ENCODE data around the gene EFCAB8.
"Not testable (repeated sequence)": the region's sequence is repeated elsewhere in the genome, so short reads cannot be mapped to it uniquely, and the experiment has no call there.

The EFCAB8 gene

DNA sequence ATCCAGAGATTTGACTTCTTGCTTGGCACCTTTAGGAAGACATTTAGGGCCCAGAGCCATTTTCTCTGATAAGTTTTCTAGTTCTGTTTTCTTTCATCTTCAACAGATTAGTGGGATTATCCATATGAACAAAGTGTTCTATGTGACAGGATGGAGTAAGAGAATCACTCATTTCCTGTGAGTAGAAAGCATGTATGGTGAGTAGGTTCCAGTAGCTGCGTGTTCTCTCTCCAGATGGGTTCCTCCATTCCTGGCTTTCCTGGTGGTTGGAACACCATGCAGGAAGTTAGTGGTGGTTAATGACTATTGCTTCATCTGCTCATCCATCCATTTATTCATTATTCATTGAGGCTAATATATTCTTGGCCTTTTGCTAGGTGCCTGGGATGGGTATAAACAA lies 54.0 kb downstream of the EFCAB8 start:
- DNase-seq = no peak

DNA sequence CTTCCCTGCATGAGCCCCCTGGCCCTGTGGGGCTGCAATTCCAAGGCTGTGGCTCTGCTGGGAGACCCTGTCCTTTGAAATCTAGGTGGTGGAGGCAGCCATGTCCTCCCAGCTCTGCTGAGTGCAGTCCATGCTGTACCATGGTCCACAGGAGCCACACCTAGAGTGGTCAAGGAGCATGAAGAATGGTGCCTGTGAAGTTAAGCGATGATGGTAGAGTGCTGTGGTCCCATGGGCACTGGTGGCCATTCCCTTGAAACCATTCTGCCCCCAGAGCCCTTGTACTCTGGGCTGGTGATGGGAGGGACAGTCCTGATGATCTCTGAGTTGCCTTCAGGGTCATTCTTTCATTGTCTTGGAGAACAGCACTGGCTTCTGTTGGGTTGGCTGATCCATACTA lies 55.3 kb downstream of the EFCAB8 start:
- no peak for DNase-seq

DNA sequence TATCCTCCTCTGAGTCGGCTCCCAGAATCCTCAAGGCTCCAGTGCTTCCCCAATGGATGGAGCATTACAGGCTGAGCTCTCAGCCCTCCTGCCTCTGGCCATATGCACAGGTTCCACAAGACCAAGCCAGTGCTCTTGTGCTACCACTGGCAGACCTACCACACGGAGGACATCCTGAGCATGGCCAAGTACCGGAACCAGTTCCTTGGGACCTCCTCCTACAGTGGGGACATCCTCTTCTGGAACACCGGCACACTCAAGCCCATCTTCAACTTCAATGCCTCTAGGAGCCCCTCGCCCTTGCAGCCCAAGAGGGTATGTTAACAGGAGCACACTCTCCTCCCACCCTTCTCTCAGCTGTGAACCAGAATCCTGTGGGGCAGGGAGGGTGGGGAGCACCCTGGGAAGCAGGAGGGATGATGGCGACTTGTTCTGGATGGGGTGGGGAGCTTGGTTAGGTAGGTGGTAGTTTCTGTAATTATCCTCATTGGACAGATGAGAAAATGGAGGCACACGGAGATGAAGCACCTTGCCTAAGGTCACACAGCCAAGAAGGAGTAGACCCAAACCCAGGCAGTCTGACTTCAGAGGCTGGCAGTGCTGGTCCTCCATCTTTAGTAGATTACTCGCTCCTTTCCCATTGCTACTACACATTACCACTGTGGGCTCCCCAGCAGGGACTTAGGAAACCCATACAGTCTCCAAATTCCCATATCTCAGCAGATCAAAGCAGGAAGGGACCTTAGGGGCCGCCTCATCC lies 58.6 kb downstream of the EFCAB8 start:
- no peak for DNase-seq

DNA sequence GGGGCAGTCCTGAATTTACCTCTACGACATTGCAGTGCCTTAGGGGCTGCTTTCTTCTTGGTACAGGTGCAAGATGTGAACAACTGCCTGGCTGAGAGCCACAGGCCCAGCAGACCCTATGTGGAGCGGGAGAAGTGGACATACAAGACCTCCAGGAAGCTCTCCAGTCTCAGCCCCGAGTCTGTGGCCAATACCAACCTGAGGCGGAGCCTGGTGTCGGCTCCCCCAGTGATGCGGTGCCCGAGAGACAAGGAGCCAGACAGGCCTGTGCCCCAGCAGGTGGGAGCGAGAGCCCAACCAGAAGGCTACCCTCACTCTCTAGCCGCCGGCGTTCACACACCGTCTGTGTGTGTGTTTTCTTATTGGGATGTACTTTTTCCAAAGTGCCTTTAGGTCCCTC lies 59.6 kb downstream of the EFCAB8 start:
- no peak for DNase-seq

DNA sequence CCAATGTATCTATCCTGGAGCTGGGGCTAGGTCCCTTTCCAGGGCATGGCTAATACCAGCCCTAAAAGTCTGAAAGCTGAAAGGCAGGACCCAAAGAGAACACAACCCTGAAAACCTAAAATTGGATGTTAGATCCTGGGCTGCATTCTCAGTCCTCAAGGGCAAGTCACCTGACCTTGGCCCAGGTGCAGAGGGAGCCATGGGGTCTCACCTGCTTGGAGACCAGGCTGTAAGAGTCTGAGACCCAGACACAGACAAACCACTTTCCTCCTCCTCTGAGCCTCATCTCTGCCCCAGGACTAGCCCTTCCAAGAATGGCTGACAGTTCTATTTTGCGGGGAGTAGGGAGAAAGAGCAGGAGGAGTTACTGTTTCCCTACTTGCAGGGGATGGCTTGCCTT lies 60.0 kb downstream of the EFCAB8 start:
- DNase-seq = no peak

DNA sequence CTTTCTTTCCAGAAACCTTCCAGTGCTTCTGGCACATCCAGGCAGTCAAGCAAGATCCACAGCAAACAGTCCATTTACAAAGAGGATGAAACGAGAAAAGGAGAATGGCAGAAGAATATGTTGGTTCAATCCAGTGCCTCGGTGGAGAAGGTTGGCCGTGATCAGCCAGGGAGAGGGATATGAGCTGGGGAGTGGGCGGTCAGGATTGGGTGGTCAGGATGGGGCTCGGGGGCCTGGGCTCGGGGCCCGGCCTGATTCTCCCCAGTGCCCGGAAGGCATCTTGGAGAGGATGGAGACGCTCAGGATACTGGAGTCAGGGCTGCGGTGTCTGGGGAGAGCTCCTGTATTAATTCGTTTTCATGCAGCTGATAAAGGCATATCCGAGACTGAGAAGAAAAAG lies 61.3 kb downstream of the EFCAB8 start:
- no peak for DNase-seq

DNA sequence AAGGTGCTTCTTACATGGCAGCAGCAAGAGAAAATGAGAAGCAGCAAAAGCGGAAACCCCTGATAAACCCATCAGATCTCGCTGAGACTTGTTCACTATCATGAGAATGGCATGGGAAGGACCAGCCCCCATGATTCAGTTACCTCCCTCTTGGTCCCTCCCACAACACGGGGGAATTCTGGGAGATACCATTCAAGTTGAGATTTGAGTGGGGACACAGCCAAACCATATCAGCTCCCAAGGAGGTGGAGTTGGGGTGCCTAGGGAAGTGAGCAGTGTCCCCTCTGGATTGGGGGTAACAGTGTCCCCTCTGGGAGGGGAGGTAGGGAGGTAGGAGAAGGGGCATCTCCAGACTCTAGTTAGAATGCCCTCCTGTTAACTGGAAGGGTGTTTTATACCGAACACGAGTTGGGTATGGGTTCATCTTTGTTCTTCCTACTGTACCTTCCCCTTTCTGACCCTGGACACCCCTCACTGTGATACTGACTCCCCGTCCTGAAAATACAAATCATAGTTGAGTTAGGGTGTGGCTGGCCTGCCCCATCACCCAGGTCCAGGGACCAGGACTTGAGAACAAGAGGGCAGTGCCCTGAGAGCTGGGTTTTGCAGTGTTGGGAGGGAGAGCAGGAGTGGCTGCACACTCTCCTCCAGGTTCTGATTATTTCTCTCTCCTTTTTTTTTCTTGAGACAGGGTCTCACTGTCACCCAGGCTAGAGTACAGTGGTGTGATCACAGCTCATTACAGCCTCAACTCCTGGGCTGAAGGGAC lies 62.0 kb downstream of the EFCAB8 start:
- no peak for DNase-seq

DNA sequence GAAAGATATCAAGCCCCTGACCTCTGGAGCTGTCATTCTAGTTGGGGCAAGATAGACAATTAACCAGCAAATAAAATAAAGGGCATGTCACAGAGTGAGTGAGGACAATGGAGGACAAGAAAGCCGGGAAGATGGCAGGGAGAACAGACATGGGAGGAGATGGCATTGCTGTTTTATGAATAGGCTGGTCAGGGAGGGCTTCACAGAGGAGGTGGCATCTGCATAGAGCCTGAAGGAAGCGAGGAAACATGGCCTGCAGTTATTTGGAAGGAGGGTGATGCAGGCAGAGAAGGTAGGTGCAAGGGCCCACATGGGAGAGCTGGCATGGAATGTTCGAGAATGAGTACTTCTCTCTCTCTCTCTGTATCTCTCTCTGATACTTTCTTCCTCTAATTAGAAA lies 63.7 kb downstream of the EFCAB8 start:
- DNase-seq = no peak

DNA sequence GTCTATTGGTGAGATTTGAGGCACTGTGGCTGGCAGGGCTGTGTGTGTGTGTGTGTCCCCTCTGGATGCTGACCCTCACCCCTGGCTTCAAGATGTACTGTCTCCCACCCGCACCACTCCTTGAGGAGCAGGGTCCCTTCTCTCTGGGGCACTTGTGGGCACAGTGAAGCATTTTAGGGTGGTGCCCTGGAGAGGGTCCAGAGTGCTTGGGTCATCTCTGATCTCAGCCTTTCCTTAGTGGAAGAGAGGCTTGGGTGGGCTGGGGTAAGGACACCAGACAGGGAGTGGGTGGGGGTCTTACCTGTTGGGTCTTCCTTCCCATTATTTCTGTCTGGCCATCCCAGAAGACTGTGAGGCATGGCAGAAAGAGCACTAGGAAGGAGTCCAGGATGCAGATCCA lies 66.1 kb downstream of the EFCAB8 start:
- DNase-seq = no peak

DNA sequence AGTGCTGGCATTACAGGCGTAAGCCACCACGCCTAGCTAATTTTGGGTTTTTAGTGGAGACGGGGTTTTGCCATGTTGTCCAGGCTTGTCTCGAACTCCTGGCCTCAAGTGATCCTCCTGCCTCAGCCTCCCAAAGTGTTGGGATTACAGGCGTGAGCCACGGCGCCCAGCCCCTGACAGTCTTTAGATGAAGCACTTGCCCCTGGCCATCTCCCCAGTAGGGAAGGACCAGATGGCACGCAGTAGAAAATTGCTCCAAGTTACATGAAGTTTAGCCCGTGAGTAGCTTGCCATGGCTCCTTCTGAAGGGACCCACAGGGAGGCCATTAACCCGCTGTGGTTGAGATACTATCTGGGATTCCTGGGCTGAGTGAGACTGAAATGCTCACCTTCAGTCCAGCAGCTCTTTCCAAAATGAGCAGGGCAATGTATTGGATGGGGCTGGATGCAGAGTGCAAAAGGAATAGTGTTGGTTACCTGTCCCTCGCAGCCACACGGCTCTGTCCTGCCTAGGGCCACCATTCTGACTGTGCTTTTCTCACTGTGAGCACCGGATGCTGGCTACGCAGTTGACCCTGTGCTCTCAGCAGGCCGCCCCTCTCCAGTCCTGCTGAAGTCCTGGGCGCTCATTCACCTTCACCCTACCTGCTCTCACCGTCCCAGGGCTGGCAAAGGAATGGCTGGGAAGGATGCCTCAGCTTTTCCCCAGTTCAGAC lies 66.9 kb downstream of the EFCAB8 start:
- no peak for DNase-seq

DNA sequence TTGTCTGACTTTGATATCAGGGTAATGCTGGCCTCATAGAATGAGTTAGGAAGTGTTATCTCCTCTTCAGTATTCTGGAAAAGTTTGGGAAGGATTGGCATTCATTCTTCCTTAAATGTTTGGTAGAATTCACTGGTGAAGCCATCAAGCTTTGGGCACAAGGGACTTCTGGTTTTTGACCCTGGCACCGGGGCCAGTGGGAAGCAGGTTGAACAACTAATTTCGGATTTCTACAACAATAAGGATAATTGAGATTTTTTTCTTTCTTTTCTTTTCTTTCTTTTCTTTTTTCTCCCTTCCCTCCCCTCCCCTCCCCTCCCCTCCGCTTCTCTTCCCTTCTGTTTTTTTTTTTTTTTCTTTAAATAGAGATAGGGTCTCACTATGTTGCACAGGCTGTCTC lies 70.4 kb downstream of the EFCAB8 start:
- DNase-seq = no peak

DNA sequence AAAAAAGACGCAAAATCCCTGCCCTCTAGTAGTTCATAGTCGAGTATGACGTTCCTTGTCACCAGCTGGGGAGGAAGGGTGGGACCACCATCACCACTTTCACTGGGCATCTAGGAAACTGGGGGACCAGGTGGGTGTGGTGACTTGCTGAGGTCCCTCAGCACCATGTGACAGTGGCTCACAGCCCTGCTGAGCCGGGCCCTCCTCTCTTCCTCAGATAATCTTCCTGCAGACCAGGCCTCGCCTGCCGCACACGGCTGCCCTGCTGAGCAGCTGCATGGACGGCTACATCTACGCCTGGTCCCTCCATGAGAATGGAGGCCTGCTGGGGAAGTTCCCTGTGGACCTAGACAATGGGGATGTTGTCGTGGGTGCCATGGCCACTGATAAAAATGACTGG lies 71.5 kb downstream of the EFCAB8 start:
- DNase-seq = no peak

DNA sequence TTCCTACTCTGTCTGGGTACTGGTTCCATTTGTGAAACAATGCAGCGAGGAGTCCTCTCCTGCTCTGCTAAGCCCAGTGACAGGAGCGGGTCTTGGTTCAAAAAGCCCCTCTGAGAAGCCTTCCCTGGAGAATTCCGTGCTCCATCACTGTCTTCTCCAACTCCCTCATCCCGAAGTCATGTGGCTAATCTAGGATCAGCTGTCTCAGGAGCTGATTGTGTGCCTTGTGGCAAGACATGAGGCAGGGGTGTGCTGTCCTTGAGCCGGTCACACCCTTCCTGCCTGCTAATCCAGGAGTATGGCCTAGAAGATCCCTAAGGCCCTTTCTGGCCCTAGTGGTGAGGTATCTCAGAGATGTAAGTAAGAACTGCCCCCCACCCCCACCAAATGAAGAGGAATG lies 72.0 kb downstream of the EFCAB8 start:
- DNase-seq = no peak

DNA sequence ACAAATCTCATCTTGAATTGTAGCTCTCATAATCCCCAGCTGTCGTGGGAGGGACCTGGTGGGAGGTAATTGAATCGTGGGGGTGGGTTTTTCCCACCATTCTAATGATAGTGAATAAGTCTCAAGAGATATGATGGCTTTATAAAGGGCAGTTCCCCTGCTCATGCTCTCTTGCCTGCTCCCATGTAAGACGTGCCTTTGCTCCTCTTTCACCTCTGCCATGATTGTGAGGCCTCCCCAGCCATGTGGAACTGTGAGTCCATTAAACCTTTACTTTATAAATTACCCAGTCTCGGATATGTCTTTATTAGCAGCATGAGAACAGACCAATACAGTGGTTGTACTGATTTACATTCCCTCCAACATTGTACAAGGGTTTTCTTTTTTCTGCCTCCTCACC lies 75.9 kb downstream of the EFCAB8 start:
- DNase-seq = no peak

DNA sequence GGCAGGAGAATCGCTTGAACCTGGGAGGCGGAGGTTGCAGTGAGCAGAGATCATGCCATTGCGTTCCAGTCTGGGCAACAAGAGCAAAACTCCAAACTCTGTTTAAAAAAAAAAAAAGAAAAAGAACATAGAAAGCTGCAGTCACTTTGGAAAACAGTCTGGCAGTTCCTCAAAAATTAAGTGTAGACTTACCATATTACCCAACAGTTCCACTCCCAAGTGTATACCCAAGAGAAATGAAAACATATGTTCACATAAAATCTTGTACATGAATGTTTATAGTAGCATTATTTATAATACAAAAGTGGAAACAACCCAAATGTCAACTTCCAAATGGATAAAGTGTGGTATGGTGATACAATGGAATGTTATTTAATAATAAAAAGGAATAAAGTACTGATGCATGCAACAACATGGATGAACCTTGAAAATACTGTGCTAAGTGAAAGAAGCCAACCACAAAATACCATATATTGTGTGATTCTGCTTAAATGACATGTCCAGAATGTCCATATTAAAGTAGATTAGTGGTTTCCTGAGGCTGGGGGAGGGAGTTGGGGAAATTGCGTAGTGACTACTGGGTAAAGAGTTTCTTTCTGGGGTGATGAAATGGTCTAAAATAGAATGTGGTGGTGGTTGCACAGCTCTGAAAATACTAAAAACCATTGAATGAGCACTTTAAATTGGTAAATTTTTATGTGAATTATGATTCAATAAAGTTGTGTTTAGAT lies 82.6 kb downstream of the EFCAB8 start:
- DNase-seq = no peak

DNA sequence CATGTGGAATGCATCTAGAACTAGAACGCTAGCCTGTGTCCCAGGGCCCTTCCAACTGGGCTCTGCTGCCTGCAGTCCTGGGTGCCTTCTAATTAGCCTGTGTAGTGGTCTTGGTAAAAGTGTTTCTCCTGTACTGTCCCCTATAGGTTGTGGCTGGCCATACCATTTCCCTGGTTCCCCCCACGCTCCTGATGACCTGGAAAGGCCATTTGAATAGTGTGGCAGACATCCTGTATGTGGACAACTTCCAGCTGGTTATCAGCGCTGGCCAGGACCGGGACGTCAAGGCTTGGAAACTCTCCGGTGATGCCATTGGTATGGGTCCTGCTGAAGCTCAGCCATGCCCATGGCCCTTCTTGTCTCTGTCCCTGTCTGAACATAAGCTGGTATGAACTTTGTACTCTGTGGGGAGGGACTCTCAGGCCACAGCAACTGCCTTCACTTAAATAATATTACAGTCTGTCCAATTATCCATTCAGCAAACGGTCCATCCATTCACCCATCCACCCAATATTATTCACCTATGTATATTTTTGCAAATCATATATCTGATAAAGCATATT lies 84.8 kb downstream of the EFCAB8 start:
- no peak for DNase-seq

DNA sequence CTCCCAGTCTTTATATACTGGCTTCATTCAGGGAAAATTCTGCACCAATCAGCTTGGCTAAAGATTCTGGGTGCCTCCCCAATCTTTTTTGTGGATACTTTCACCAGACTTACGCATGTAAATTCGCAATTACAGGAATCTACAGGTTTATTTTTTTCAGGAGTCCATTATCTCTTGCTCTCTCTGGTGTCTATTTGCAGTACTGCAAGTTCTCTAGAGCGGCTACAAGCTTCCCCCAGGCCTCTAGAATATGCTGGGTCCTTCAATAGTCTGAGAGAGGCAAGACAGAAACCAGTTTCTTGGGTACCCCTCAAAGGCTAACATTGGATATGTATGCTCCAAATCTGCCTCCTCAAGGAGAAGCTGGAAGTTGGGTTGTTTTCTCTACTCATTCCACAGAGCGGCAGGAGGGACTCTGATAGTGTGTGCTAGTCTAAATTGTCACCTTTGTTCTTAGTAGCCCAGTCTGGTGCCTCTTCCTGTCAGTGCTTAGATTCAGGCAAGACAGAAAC lies 87.0 kb downstream of the EFCAB8 start:
- DNase-seq = no peak

DNA sequence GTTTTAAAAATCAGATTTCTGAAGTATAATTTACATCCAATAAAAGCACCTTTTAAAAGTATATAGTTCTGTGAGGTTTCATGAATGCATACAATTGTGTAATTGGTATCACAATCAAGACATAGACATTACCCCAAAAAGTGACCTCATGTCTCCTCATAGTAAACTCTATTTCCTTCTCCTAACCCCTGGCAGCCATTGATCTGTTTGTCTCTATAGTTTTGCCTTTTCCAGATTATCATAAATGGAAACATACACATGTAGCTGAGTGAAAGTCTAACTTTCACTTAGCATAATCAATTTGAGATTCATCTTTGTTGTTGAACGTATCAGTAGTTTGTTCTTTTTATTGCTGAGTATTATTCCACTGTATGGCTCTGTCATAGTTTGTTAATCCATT lies 87.9 kb downstream of the EFCAB8 start:
- DNase-seq = no peak

DNA sequence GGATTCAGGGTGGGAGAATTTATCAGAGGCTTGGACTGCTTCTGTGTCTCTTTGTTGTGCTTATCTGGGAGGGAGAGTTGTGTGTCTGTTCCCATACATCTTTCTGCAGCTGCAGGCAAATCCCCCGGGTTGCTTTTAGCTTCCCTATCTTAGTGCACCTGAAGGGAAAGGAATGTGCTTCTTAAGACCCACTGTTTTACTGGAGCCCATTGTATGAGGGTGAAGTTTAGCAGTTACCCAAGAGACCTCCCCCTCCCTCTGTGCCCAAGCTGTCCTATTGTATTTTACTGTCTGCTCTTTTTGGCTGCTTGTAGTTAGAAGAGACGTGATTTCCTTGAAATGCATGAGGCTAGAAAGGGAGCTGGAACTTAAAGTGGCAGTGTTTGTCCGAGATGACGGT lies 91.8 kb downstream of the EFCAB8 start:
- not testable (repeated sequence) for DNase-seq

DNA sequence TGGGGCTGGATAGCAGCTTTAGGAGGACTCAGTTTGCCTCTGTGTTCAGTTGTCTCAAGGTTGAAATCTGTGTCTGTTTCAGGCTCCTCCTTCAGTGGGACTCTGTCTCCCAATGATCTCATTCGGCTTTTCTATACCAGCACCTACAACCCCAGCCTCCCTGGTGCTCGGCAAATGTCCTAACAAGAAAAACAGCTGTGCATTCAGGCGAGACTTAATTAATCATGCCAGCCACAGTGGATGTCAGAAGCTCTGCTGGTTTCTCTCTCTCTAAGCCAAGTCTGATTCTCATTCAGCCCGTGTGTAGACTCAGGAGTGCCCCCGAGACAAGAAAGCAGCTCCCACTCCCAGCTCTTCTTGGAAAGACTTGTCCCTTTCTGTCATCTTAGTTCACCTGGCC lies 98.7 kb downstream of the EFCAB8 start:
- no peak for DNase-seq

DNA sequence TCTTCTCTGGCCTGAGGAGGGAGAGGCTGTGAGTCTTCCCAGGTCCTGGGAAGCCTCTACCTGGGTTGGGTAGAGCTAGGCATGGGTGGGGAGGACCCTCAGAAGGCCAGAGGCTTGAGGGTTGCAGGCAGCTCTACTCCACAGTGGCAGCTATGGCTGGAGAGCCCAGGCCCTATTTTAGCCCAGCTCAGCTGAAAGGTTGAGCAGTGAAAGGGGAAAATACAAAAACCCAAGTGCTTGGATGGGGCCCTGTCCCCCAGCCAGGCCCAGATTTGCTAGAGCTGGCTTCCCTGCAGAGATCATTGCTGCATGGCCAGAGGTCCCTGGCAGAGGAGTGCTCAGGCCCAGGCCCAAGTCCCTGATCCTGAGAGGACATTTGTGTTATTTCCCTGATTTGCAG lies 99.9 kb downstream of the EFCAB8 start:
- DNase-seq = no peak

DNA sequence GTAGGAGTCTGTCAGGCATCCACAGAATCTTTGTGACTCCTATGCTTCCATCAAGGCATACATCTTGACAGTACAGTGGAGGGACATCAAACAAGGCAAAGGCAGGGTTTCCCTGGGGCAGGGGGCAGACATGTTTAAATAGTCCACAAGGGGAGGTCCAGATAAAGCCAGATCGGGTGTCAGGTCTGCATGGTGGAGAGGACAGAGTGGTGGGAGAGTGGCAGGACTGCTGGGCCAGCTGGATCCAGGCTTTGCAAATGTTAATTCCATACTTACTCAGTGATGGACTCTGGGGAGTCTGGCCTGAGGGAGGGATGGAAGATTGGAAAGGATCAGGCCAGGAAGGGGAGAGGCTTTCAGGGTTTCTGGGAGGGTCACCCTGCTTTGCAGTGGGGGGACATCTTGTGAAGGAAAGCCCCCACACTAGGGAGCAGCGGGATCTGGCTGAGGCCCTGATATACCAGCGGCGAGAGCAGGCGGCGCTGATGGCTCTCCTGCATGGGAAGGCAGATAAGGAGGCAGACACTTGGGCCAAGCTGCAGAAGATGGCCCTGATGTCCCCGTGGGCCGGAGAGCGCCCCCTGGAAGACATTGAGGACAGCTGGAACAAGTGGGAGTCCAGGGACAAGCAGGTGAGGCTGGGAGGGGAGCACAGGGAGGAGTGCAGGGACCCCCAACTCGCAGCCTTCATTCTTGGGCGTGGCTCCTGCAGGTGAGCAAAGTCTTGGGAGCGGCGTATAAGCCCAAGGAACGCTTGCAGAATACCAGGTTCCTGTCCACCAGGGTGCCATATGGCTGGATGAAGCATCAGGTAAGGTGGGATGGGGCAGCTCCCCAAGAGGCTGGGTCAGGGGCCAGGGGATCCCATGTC lies 100.9 kb downstream of the EFCAB8 start:
- no peak for DNase-seq
